Mucosa of stomach (tissue), 1 donor: Measurements from ENCODE around the gene DLL4.
"Not testable (repeated sequence)": the region's sequence is repeated elsewhere in the genome, so short reads cannot be mapped to it uniquely, and the experiment has no call there.

Experiments
- H3K27me3 ChIP-seq: one replicate; pipeline ENCODE4 v1.7.0; 2013; ENCODE audit warnings: mild to moderate bottlenecking, low read length; ENCODE audit not compliant: control insufficient read depth, insufficient read depth
- H3K36me3 ChIP-seq: one replicate; pipeline ENCODE4 v1.7.0; 2013; ENCODE audit warnings: low read length; ENCODE audit not compliant: control insufficient read depth, insufficient read depth
- H3K4me1 ChIP-seq: one replicate; pipeline ENCODE4 v1.7.0; 2013; ENCODE audit warnings: mild to moderate bottlenecking, low read length; ENCODE audit not compliant: control insufficient read depth, insufficient read depth
- H3K4me3 ChIP-seq: one replicate; pipeline ENCODE4 v1.7.0; 2013; ENCODE audit warnings: low read length
- H3K9ac ChIP-seq: one replicate; pipeline ENCODE4 v1.7.0; 2013; ENCODE audit warnings: mild to moderate bottlenecking, low read length, moderate library complexity
- H3K9me3 ChIP-seq: one replicate; pipeline ENCODE4 v1.7.0; 2013; ENCODE audit warnings: mild to moderate bottlenecking, low read length, moderate library complexity; ENCODE audit not compliant: control insufficient read depth
- donor health status: Pancreatic carcinoma.

DLL4 gene

GRCh38 chr15:40953713-40954074 is 24.6 kb downstream of the DLL4 start:
- H3K36me3 ChIP-seq: no peaks in the 10 kb centered on the region
- no peaks in the 10 kb centered on the region for H3K27me3 ChIP-seq
- H3K4me1 ChIP-seq: peaks cover 28% of the 10 kb centered on the region
- H3K4me3 ChIP-seq: peak overlapping the region; percentile 76
- H3K9ac ChIP-seq: peak overlapping the region; percentile 84
- H3K9me3 ChIP-seq: no peaks in the 10 kb centered on the region

- H3K27me3 ChIP-seq, H3K9me3 ChIP-seq, H3K36me3 ChIP-seq: not testable (repeated sequence)
- peak overlapping the region; percentile 76 for H3K4me3 ChIP-seq
- H3K4me1 ChIP-seq: peaks cover 24% of the 10 kb centered on the region
- peak overlapping the region; percentile 84 for H3K9ac ChIP-seq
Observed at GRCh38 chr15:40954158-40954848, 25.2 kb downstream of the DLL4 start.

GRCh38 chr15:40955141-40955903 is 26.2 kb downstream of the DLL4 start:
- no peaks in the 10 kb centered on the region for H3K27me3 ChIP-seq
- H3K4me3 ChIP-seq: no peak overlapping the region
- no peaks in the 10 kb centered on the region for H3K9me3 ChIP-seq
- peaks cover 21% of the 10 kb centered on the region for H3K4me1 ChIP-seq
- no peak overlapping the region for H3K9ac ChIP-seq
- no peaks in the 10 kb centered on the region for H3K36me3 ChIP-seq

- Histone ChIP-seq H3K36me3 (no peaks in the 10 kb centered on the region), H3K27me3 (no peaks in the 10 kb centered on the region), H3K4me3 (no peak overlapping the region), H3K9ac (no peak overlapping the region), H3K9me3 (no peaks in the 10 kb centered on the region), H3K4me1 (peaks cover 28% of the 10 kb centered on the region)
Observed at GRCh38 chr15:40955930-40956540, 26.9 kb downstream of the DLL4 start.

GRCh38 chr15:40956541-40956982 is 27.4 kb downstream of the DLL4 start:
- H3K27me3 ChIP-seq: no peaks in the 10 kb centered on the region
- H3K9me3 ChIP-seq: no peaks in the 10 kb centered on the region
- H3K36me3 ChIP-seq: no peaks in the 10 kb centered on the region
- no peak overlapping the region for H3K4me3 ChIP-seq
- peaks cover 31% of the 10 kb centered on the region for H3K4me1 ChIP-seq
- H3K9ac ChIP-seq: no peak overlapping the region

- Histone ChIP-seq H3K36me3 (no peaks in the 10 kb centered on the region), H3K9me3 (no peaks in the 10 kb centered on the region), H3K4me1 (peaks cover 30% of the 10 kb centered on the region), H3K9ac (no peak overlapping the region), H3K4me3 (no peak overlapping the region), H3K27me3 (no peaks in the 10 kb centered on the region)
Observed at GRCh38 chr15:40957041-40957555, 28.0 kb downstream of the DLL4 start.

- Histone ChIP-seq H3K9me3 (no peaks in the 10 kb centered on the region), H3K27me3 (no peaks in the 10 kb centered on the region), H3K4me1 (peaks cover 25% of the 10 kb centered on the region), H3K36me3 (no peaks in the 10 kb centered on the region), H3K4me3 (no peak overlapping the region), H3K9ac (no peak overlapping the region)
Observed at GRCh38 chr15:40957581-40958051, 28.5 kb downstream of the DLL4 start.

GRCh38 chr15:40958146-40958545 is 29.0 kb downstream of the DLL4 start:
- Histone ChIP-seq H3K27me3 (no peaks in the 10 kb centered on the region), H3K9me3 (no peaks in the 10 kb centered on the region), H3K36me3 (no peaks in the 10 kb centered on the region), H3K4me3 (no peak overlapping the region), H3K9ac (no peak overlapping the region), H3K4me1 (peaks cover 23% of the 10 kb centered on the region)

GRCh38 chr15:40958723-40959122 is 29.6 kb downstream of the DLL4 start:
- no peaks in the 10 kb centered on the region for H3K36me3 ChIP-seq
- H3K4me3 ChIP-seq: no peak overlapping the region
- peaks cover 23% of the 10 kb centered on the region for H3K4me1 ChIP-seq
- no peak overlapping the region for H3K9ac ChIP-seq
- H3K9me3 ChIP-seq: no peaks in the 10 kb centered on the region
- H3K27me3 ChIP-seq: no peaks in the 10 kb centered on the region

- Histone ChIP-seq H3K4me3 (no peak overlapping the region), H3K27me3 (no peaks in the 10 kb centered on the region), H3K9me3 (no peaks in the 10 kb centered on the region), H3K36me3 (no peaks in the 10 kb centered on the region), H3K4me1 (peaks cover 23% of the 10 kb centered on the region), H3K9ac (no peak overlapping the region)
Observed at GRCh38 chr15:40959331-40960141, 30.4 kb downstream of the DLL4 start.

GRCh38 chr15:40960151-40960885 is 31.2 kb downstream of the DLL4 start:
- no peaks in the 10 kb centered on the region for H3K27me3 ChIP-seq
- H3K9ac ChIP-seq: no peak overlapping the region

More at GRCh38 chr15:40960151-40960885, 31.2 kb downstream of the DLL4 start:
- Histone ChIP-seq H3K9me3 (no peaks in the 10 kb centered on the region), H3K36me3 (no peaks in the 10 kb centered on the region), H3K4me3 (peak overlapping the region; percentile 25), H3K4me1 (peaks cover 23% of the 10 kb centered on the region)
